ENCODE measurements around the gene RBM5.
A peak's percentile ranks its signal among the peaks of the same experiment; 100 is the strongest.

Gene RBM5

DNA sequence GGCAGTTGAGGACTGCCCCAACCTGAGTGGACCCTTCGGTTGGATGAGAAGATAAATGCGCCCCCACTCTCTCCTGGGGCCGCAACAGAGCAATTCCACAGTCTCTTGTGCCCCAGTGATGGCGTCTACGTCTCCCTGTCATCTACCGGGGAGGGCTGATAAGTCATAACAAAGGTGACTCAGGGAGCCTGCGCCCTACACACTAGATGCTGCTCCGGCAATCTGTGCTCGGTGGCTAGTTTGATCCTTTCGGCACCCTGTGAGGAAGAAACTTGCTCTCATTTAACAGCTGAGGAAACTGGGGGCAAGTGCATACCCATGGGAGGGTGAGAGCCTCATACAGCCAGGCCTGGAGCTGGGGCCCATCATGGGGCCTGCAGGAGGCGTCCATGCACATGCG lies 52.3 kb downstream of the RBM5 start:
- no peaks in the 10 kb centered on the region for H3K36me3 ChIP-seq (ENCODE audit: insufficient read depth, low read length)
- no peaks in the 10 kb centered on the region for H3K4me1 ChIP-seq (ENCODE audit: insufficient read depth, low read length, severe bottlenecking)
- TF ChIP-seq EZH2 (IDR thresholded peaks at IDR 0.05; ENCODE audit: borderline replicate concordance, low read length), result no peak
- TF ChIP-seq, protein P1, sequence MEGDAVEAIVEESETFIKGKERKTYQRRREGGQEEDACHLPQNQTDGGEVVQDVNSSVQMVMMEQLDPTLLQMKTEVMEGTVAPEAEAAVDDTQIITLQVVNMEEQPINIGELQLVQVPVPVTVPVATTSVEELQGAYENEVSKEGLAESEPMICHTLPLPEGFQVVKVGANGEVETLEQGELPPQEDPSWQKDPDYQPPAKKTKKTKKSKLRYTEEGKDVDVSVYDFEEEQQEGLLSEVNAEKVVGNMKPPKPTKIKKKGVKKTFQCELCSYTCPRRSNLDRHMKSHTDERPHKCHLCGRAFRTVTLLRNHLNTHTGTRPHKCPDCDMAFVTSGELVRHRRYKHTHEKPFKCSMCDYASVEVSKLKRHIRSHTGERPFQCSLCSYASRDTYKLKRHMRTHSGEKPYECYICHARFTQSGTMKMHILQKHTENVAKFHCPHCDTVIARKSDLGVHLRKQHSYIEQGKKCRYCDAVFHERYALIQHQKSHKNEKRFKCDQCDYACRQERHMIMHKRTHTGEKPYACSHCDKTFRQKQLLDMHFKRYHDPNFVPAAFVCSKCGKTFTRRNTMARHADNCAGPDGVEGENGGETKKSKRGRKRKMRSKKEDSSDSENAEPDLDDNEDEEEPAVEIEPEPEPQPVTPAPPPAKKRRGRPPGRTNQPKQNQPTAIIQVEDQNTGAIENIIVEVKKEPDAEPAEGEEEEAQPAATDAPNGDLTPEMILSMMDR (IDR thresholded peaks at IDR 0.05; ENCODE audit: low read length), result no peak
- H4K20me1 ChIP-seq (ENCODE audit: insufficient read depth, low read length), result no peaks in the 10 kb centered on the region
- no peak overlapping the region for H3K27ac ChIP-seq (ENCODE audit: low read depth, low read length, poor library complexity, severe bottlenecking)
- no peak overlapping the region for H3K4me2 ChIP-seq (ENCODE audit: low read length)
- H3K79me2 ChIP-seq (ENCODE audit: insufficient read depth, low read length), result no peaks in the 10 kb centered on the region
- H3K9ac ChIP-seq (ENCODE audit: low read length), result no peak overlapping the region
- H3K27me3 ChIP-seq (ENCODE audit: insufficient read depth, low read length), result peaks cover 4% of the 10 kb centered on the region
- no peaks in the 10 kb centered on the region for H3K9me2 ChIP-seq (ENCODE audit: low read depth, low read length)
- H3K4me3 ChIP-seq (ENCODE audit: low read depth, low read length, poor library complexity, severe bottlenecking), result no peak overlapping the region
- no peaks in the 10 kb centered on the region for H3F3A ChIP-seq (ENCODE audit: insufficient read depth, low read length)
- no peak overlapping the region for H2AFZ ChIP-seq (ENCODE audit: low read length)
- no peaks in the 10 kb centered on the region for H3K9me3 ChIP-seq (ENCODE audit: low read length)

DNA sequence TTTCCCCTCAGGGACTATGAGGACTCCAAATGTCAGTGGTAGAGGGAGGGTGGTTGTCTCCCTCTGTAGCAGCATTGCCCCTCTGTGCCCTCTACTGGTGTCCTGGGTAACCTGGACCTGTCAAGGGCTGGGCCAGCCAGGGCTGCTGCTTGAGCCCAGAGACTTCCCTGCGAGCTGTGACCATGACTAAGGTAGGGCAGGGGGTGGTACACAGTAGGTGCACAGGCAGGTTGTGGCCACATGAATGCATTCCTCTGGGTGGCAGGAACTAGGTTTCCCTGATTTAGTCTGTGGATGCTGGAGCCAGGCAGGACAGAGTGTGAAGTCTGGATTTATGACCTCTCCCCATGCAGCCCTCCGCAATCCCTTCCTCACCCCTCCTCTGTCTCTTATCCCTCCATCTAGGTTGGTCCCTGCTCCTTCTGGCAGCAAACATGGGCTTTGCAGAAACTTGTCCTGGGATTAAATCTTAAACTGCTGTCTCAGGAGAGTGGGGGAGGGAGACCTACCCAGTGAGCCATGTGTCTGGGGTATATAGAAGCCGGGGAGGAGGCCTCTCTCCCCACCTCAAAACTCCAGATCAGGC lies 57.7 kb downstream of the RBM5 start:
- Histone ChIP-seq H3K36me3 (ENCODE audit: insufficient read depth, low read length) (no peaks in the 10 kb centered on the region), H3F3A (ENCODE audit: insufficient read depth, low read length) (no peaks in the 10 kb centered on the region), H3K4me1 (ENCODE audit: insufficient read depth, low read length, severe bottlenecking) (no peaks in the 10 kb centered on the region), H3K79me2 (ENCODE audit: insufficient read depth, low read length) (no peaks in the 10 kb centered on the region), H3K9me3 (ENCODE audit: low read length) (no peaks in the 10 kb centered on the region), H2AFZ (ENCODE audit: low read length) (no peak overlapping the region), H4K20me1 (ENCODE audit: insufficient read depth, low read length) (no peaks in the 10 kb centered on the region), H3K4me2 (ENCODE audit: low read length) (no peak overlapping the region), H3K9me2 (ENCODE audit: low read depth, low read length) (no peaks in the 10 kb centered on the region), H3K9ac (ENCODE audit: low read length) (no peak overlapping the region), H3K27ac (ENCODE audit: low read depth, low read length, poor library complexity, severe bottlenecking) (no peak overlapping the region), H3K27me3 (ENCODE audit: insufficient read depth, low read length) (peaks cover 4% of the 10 kb centered on the region), H3K4me3 (ENCODE audit: low read depth, low read length, poor library complexity, severe bottlenecking) (no peak overlapping the region)
- TF ChIP-seq, protein P1 (IDR thresholded peaks at IDR 0.05; ENCODE audit: low read length), result 0 out of 2 replicates have a peak, but pooled peaks have one; percentile 6
- TF ChIP-seq EZH2 (IDR thresholded peaks at IDR 0.05; ENCODE audit: borderline replicate concordance, low read length), result no peak

DNA sequence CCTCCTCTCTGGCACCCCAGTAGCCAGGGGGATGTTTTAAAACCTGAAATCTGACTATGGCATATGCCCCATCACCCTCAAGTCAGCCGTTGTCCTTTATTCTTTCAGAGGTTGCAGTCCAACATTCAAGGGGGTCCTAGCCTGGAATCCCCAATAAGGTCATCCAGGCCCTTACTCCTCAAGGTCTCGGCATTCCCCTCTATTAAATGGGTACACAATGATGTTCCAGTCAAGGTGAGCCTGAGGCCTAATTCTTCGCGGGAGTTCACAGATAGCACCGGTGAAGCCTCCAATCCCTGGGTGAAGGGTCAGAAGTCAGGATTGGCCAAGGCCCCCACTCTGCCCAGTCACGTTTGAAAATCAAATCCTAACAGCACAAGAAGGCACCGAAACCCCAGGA lies 58.3 kb downstream of the RBM5 start:
- H4K20me1 ChIP-seq (ENCODE audit: insufficient read depth, low read length), result no peaks in the 10 kb centered on the region
- no peak overlapping the region for H3K4me3 ChIP-seq (ENCODE audit: low read depth, low read length, poor library complexity, severe bottlenecking)
- H3K9me2 ChIP-seq (ENCODE audit: low read depth, low read length), result no peaks in the 10 kb centered on the region
- TF ChIP-seq EZH2 (IDR thresholded peaks at IDR 0.05; ENCODE audit: borderline replicate concordance, low read length), result no peak
- TF ChIP-seq, protein P1 (IDR thresholded peaks at IDR 0.05; ENCODE audit: low read length), result no peak
- no peaks in the 10 kb centered on the region for H3K36me3 ChIP-seq (ENCODE audit: insufficient read depth, low read length)
- no peak overlapping the region for H2AFZ ChIP-seq (ENCODE audit: low read length)
- H3K4me1 ChIP-seq (ENCODE audit: insufficient read depth, low read length, severe bottlenecking), result no peaks in the 10 kb centered on the region
- no peaks in the 10 kb centered on the region for H3F3A ChIP-seq (ENCODE audit: insufficient read depth, low read length)
- no peaks in the 10 kb centered on the region for H3K79me2 ChIP-seq (ENCODE audit: insufficient read depth, low read length)
- no peak overlapping the region for H3K27ac ChIP-seq (ENCODE audit: low read depth, low read length, poor library complexity, severe bottlenecking)
- H3K9ac ChIP-seq (ENCODE audit: low read length), result no peak overlapping the region
- H3K9me3 ChIP-seq (ENCODE audit: low read length), result no peaks in the 10 kb centered on the region
- H3K4me2 ChIP-seq (ENCODE audit: low read length), result no peak overlapping the region
- H3K27me3 ChIP-seq (ENCODE audit: insufficient read depth, low read length), result peaks cover 4% of the 10 kb centered on the region

All from OCI-LY1 (cell line).